Measurements from ENCODE around the gene ARHGEF37.
"Not testable (repeated sequence)": the region's sequence is repeated elsewhere in the genome, so short reads cannot be mapped to it uniquely, and the experiment has no call there.

ARHGEF37 gene

DNA sequence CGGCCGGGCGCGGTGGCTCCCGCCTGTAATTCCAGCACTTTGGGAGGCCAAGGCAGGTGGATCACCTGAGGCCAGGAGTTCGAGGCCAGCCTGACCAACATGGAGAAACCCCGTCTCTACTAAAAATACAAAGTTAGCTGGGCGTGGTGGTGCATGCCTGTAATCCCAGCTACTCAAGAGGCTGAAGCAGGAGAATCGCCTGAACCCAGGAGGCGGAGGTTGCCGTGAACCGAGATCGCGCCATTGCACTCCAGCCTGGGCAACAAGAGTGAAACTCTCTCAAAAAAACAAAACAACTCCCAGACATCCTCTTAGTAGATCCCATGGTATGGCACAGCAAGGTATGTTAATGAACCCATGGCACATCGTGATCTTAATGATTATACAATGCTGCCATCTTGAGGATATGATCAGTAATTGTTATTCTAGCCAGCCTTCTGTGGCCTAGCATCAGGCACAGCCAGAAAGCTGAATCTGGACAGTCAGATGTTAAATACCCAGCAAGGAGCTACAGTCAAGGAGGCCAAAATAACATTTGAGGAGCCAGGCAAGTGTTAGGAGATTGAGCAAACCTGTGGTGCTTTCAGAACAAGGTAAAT lies 16.7 kb upstream of the ARHGEF37 start:
- not testable (repeated sequence) for DNase-seq (ENCODE audit: low read depth)

DNA sequence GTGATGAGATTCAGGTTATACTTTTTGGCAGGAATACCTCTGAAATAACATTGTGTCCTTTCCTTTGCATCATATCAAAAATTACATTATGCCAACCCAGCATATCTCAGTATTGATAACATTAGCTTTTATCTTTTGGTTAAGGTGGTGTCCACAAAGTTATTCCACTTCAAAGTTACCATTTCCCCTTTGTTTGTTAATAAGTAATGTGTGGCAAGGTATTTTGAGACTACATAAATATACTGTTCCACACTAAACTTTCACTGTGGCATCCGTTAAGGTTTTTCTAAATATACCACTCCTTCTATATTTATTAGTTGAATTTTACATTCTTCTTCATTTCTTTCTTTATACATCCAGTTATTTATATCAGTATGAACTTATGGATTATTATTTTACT lies 14.1 kb upstream of the ARHGEF37 start:
- DNase-seq (ENCODE audit: low read depth) = no peak

DNA sequence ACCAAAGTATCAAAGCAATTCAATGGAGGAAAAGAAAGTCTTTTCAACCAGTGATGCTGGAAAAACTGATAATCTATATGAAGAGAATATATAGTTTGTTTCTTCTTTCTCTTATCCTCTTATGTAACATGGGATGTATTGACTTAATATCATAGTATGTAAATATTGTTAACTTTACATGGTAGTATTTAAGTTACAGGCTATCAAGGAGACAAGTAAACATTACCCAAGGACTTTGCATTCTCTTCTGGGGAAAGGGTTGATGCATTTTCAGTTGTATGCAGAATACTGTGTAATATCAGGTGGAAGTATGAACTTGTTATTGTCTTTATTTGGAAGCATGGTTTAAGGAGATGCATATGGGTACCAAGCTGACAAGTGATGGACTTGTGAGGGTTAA lies 9.1 kb upstream of the ARHGEF37 start:
- no peak for DNase-seq (ENCODE audit: low read depth)

DNA sequence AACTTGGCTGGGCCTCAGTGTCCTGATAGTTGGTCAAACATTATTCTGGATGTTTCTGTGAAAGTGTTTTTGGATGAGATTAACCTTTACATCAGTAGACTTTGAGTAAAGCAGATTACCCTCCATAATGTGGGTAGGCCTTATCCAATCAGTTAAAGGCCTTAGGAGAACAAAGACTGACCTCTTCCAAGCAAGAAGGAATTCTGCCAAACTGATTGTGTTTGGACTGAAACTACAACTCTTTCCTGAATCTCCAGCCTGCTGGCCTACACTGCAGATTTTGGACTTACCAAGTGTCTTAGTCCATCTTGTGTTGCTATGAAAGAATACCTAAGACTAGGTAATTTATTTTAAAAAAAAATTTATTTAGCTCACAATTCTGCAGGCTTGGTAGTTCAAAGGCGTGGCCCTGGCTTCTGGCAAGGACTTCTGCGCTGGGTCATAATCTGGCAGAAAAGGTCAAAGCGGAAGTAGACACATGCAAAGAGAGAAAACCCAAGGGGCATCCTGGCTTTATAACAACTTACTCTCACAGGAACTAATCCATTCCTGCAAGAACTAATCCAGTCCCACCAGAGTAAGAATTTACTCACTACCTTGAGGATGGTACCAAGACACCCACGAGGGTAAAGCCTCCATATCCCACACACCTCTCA lies 8.6 kb upstream of the ARHGEF37 start:
- no peak for DNase-seq (ENCODE audit: low read depth)

DNA sequence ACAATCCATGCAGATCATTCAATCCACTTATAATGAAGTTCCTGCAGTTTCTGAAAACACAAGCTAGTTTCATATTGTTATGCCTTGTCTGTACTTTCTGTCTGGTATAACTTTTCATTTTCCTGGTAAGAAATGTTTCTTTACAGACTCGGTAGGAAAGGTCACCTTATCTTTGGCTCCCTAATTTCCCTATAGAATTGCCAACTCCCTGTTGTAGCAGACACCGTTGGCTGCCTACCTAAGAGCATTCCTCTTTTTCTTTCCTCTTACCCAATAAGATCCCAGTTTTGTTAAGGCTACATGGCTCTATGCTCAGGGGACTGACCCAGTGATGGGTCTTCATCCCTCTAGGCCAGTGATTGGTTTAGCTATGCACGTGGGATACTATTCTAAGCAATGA lies 6.2 kb upstream of the ARHGEF37 start:
- DNase-seq (ENCODE audit: low read depth) = no peak

DNA sequence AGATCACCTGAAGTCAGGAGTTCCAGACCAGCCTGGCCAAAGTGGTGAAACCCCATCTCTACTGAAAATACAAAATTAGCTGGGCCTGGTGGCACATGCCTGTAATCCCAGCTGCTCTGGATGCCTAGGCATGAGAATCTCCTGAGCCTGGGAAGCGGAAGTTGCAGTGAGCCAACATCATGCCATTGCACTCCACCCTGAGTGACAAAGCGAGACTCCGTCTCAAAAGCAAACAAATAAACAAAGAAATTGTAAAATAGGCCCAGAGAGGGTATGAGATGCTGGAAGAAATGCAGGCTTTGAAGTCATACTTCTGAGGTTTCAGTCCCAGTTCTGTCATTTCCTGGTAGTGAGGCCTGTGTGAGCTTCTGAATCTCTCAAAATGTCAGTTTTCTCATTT lies 5.3 kb upstream of the ARHGEF37 start:
- no peak for DNase-seq (ENCODE audit: low read depth)

DNA sequence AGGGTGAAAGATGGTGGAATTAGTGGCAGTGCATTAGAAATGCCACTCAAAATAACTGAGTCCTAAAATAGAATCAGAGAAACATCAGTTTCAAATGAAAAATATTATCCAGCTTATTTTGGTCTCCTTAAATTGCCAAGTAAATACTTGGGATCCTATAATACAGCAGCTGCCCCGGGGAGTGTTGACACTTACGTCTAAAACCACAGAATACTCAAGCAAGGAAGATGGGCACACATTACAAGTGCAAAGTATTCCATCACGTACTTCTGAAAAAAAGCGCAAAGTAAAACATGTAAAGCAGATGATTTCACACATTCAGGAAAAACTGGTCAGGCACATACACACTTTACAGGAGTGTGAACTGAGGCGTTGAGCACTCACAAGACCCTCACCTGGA lies 2.4 kb upstream of the ARHGEF37 start:
- no peak for DNase-seq (ENCODE audit: low read depth)

DNA sequence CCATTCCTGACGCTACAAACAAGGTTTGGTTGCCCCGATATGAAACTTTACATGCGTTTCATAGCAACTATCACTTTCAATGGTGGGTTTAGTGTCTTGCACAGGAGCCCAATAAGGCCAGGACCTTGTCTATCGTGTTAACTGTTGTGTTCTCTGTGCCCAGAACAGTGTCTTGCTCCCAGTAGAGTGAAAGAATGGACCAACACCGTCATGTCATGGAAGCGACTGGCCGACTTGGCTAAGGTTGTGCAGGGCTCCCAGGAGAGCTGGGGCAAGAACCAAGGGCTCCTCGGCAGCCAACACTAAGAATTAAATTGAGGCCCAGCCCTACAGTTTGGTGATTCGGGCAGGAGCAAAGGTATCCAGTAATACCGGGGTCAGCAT lies 498 bp upstream of the ARHGEF37 start:
- DNase-seq (ENCODE audit: low read depth) = no peak

DNA sequence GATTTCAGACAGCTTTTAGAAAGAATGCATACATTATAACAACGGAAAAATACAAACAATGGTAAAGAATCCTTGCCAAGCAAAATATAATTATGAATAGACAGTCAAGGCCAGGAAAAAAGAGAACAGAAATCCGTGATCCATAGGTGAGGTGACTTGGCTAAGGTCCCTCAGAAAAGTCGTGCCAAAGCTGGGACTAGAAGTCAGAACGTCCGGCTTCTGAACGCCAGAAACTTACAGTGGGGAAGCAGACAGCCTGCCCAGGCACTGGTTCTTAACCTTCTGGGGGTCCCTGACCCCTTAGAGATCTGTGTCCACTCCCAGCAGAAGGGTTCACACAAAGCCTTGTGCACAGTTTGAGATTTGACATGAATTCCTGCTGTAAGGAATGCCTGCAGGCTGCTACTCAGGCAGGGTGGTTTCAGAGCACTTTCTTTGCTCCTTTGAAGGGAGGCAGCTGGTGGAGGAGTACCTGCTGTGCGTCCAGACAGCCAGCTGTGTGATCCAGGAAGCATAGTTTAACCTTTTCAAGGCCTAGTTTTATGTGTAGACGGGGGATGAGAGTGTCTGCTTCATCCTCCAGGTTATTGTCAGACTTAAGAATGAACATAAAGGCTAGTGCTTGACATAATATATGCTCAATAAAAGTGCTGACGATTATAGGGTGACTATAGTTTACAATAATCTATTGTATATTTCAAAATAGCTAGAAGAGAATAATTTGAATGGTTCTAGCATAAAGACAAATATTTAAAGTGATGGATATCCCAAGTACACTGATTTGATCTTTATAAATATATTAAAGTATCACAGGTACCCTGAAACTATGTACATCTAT lies 852 bp downstream of the ARHGEF37 start:
- no peak for DNase-seq (ENCODE audit: low read depth)

DNA sequence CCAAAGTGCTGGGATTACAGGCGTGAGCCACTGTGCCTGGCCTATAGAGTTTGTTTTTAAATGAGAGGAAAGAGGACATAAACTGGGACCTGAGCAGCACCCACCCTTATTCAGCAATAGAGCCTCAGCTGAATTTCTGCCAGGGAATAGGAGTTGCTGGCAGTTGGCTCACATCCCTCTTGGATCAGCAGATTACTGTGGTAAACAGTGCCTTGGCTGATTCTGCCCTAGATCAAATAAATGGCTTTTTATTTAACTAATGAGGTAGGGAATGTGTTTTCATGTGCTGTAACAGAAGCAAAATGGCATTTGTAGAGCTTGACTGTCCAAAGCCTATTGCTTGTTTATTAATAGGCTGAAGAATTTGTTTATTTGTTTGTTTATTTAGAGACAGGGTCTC lies 2.1 kb downstream of the ARHGEF37 start:
- no peak for DNase-seq (ENCODE audit: low read depth)

DNA sequence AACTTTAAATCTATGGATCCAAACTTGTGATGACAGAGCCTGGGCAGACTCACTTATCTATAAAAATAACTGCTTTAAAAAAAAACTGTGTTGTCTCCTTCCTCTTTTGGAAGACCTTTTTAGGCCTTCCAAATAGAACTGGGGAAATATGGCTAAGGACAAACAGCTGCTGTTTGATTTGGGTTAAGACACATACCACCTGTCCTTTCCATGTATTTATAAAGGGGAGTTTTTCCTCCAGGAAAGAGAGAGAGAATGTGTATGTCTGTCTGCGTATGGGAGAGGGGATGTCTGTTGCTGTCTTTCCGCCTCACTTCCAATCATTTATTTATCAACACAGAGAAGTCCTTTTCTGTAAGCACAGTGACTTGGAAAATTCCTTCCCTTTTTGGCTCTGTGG lies 2.8 kb downstream of the ARHGEF37 start:
- DNase-seq (ENCODE audit: low read depth) = no peak

DNA sequence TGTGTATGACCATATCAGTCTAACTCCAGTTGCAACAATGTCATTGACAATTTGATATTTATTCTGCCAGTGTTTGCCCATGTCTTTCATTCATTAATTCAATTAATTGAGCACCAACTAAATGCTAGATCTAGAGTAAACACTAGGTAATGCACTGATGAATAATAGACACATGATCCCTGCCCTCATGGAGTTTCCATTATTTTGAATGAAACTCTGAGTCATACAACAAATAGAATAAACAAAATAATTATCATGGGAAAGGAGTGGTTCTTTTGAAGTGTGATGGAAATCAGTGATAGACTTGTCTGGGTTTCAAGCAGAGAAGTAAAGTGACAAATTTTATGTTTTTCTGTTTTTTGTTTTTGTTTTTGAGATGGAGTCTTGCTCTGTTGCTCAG lies 4.6 kb downstream of the ARHGEF37 start:
- DNase-seq (ENCODE audit: low read depth) = no peak

DNA sequence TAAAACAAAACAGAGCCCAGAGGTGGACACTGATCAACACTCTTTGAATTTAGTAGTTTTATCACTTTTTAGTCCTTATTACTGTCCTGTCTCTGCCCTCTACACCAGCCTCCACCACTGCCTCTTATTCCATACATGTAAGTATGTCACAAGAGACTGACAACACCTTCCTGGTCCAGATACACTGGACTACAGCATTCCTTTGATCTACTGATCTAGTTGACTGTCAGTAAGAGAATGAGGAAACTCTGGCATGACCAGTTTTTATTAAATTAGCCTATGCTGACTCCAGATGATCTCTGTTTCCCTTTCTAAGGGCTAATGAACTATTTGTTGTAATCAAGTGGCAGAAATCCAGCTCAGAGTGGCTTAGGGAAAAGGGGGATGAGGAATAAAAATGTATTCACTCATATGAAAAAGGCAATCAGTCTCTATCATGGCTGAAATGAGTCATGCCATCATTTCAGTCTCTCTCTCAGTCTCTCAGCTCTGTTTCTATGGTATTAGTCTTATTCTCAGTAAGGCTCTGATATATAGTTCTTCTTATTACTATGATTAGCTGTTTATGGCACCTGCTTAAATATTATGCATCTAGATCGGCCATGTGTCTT lies 5.5 kb downstream of the ARHGEF37 start:
- DNase-seq (ENCODE audit: low read depth) = no peak

DNA sequence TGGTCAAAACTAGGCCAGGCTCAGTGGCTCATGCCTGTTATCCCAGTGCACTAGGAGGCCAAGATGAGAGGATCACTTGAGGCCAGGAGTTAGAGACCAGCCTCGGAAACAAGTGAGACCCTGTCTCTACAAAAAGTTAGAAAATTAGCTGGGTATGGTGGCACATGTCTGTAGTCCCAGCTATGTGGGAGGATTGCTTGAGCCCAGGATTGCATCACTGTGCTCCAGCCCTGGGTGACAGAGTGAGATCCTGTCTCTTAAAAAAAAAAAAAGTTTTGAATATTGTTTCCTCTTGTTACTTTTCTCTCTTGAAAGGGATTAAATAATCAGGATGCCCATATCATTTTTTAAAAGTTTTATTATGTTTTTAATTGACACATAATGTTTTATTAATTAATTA lies 7.6 kb downstream of the ARHGEF37 start:
- DNase-seq (ENCODE audit: low read depth) = no peak

DNA sequence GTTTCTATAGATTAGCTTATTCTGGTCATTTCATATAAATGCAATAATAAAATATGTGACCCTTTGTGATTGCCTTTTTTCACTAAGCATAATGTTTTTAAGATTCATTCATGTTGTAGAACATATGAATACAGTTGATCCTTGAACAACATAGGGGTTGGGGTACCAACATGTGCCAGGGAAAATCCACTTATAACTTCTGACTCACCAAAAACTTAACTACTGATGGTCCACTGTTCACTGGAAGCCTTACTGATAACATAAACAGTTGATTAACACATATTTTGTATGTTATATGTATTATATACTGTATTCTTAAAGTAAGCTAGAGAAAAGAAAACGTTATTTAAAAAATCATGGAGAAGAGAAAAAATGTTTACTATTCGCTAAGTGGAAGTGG lies 12.1 kb downstream of the ARHGEF37 start:
- DNase-seq (ENCODE audit: low read depth) = no peak

DNA sequence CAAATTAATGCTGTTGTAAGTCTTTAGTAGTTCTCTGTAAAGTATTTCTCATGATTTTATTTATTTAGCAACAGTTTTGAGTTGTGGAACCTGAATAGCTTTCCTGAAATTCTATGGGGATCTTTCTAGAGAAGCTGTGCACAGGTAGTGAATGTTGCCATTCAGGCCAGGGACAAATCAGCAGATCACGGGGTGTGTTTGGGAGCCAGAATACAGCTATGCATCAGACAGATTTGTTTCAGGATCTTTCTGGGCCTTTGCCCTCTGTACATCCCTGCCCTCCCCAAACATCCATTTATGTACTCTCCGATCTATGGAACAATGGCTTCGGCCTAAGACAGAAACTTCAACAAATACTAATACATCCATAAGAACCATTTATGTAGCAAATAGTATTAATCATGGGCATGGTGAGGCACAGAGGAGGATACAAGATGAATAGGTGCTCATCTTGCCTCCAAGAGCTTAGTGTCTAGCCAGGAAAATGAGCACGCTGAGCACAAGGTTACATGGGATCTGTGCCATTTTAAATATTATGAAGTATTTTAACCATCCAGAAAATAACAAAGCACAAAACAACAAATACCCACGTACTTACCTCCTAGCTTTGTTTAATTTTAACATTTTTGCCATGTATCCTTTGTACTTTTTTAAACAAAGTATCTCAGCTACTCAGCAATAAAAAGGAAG lies 13.1 kb downstream of the ARHGEF37 start:
- no peak for DNase-seq (ENCODE audit: low read depth)

DNA sequence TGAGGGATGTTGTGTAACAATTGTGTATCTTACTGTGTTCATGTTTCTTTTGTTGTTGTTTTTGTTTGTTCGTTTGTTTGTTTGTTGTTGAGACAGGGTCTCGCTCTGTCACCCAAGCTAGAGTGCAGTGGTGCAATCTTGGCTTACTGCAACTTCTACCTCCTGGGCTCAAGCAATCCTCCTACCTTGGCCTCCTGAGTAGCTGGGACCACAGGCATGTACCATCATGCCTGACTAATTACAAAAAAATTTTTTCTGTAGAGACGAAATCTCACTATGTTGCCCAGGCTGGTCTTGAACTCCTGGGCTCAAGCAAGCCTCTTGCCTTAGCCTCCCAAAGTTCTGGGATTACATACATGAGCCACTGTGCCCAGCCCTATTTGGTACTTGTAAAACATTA lies 13.8 kb downstream of the ARHGEF37 start:
- DNase-seq (ENCODE audit: low read depth) = not testable (repeated sequence)

DNA sequence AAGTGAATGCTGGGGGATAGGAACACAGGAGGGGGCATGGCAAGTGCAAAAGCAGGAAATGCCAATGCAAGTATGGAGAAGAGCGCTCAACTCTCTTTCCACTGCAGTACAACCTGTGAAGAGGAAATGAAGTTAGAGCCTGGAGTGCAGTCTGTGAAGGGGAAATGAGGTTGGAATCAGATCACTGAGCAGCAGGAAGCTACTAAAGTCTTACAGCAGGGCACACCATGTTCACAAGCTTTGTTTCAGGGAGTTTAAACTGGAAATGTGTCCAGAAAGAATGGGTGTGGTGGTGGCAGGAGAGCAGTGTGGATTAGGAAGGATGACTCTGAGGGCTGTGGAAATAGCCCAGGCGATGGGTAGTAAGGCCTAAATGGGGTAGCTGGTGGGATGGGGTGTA lies 15.4 kb downstream of the ARHGEF37 start:
- DNase-seq (ENCODE audit: low read depth) = no peak

DNA sequence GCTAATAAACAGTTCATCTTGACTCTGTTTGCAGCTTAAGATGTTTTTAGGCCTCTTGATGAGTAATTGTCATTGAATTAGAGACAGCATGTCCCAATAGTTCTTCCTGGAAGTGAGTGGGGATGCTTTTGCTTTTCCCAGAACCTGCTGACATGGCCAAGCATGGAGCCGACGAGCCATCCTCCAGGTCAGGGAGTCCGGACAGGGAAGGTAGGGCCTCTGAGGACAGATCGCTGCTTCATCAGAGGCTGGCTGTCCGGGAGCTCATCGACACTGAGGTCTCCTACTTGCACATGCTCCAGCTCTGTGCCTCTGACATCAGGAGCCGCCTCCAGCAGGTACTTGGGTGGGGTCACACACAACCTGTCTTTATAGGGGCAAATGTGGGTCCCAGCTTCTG lies 16.3 kb downstream of the ARHGEF37 start:
- DNase-seq (ENCODE audit: low read depth) = no peak

DNA sequence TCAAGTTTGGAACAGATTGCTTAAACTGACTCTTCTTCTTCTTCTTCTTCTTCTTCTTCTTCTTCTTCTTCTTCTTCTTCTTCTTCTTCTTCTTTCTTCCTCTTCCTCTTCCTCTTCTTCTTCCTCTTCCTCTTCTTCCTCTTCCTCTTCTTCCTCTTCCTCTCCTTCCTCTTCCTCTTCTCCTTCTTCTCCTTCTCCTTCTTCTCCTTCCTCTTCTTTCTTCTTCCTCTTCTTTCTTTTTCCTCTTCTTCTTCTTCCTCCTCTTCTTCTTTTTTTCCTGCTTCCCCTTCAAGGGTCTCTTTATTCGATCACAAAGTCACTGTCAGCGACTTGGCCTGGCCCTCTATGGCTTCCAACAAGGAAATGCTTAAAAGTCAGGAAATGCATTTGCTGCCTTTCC lies 16.9 kb downstream of the ARHGEF37 start:
- not testable (repeated sequence) for DNase-seq (ENCODE audit: low read depth)

DNA sequence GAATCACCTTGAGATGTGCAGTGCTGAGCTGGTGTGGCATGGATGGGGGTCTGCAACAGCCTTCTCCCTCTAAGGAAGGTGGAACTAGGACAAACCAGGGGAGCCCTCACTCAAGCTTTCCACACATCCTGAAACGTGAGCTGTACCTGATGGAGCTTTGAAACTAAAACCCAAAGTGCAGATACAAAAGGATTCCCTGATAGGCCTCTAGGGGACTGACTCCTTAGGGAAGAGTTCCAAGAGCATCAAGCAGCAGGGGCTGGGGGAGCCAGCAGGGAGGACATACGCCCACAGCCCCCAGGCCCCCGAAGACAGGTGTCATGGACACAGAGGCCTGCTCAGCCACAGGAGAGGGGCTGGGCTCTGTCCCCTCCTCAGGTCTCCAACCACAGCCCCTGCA lies 17.7 kb downstream of the ARHGEF37 start:
- DNase-seq (ENCODE audit: low read depth) = no peak

DNA sequence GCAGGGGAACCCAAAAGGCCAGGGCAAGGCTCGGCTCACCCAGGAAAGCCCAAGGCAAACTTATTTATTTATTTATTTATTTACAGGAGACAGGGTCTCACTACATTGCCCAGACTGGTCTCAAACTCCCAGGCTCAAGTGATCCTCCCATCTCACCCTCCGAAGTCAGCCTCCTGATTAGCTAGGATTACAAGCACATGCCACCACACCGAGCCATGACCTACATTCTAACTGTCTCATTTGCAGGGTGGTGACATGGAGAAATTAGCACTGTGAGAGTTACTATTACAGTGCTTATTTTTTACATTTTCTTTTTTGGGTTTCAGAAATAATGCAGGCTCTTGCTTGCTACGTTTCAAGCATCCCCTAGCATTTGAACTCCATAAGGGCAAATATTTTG lies 18.1 kb downstream of the ARHGEF37 start:
- no peak for DNase-seq (ENCODE audit: low read depth)

Data from stimulated activated CD4-positive, alpha-beta T cell treated with anti-CD3 and anti-CD28 coated beads, Interleukin-2, amount 100 ng/mL, for 4 hours (primary cell).